Kidney tubule cell (primary cell): ENCODE measurements around the gene POLE4.
A peak's percentile ranks its signal among the peaks of the same experiment; 100 is the strongest.

Source experiments
- DNase-seq: peaks from one replicate; pipeline ENCODE4 v3.0.0-alpha.2; 2018; ENCODE audit warnings: low spot score

Gene POLE4

GRCh38 chr2:74958274-74959105, at the start of gene POLE4:
TSS of gene POLE4 (plus strand) at chr2:74958643. CDS start at chr2:74958680, 37 bp downstream.
- DNase-seq, result peak; percentile 88

- peak; percentile 8 for DNase-seq
Observed at GRCh38 chr2:74908748-74909444, 49.5 kb upstream of the POLE4 start.

- no peak for DNase-seq
Observed at GRCh38 chr2:74910245-74910644, 48.2 kb upstream of the POLE4 start.

GRCh38 chr2:74911061-74911460, 47.4 kb upstream of the POLE4 start:
- no peak for DNase-seq

GRCh38 chr2:74915743-74916142, 42.7 kb upstream of the POLE4 start:
- DNase-seq, result peak; percentile 58

GRCh38 chr2:74916394-74916793, 42.0 kb upstream of the POLE4 start:
- no peak for DNase-seq

GRCh38 chr2:74917702-74918619, 40.5 kb upstream of the POLE4 start:
- peak; percentile 86 for DNase-seq

GRCh38 chr2:74919827-74920226, 38.6 kb upstream of the POLE4 start:
- DNase-seq, result peak; percentile 60

- no peak for DNase-seq
Observed at GRCh38 chr2:74921236-74921736, 37.2 kb upstream of the POLE4 start.

GRCh38 chr2:74922592-74923227, 35.7 kb upstream of the POLE4 start:
- no peak for DNase-seq

GRCh38 chr2:74924463-74925265, 33.8 kb upstream of the POLE4 start:
- DNase-seq, result no peak

GRCh38 chr2:74925361-74925786, 33.1 kb upstream of the POLE4 start:
- DNase-seq, result no peak

GRCh38 chr2:74927621-74928020, 30.8 kb upstream of the POLE4 start:
- no peak for DNase-seq

- DNase-seq, result no peak
Observed at GRCh38 chr2:74930811-74931486, 27.5 kb upstream of the POLE4 start.

- DNase-seq, result no peak
Observed at GRCh38 chr2:74931940-74932339, 26.5 kb upstream of the POLE4 start.

- peak; percentile 85 for DNase-seq
Observed at GRCh38 chr2:74935975-74936391, 22.5 kb upstream of the POLE4 start.

- DNase-seq, result no peak
Observed at GRCh38 chr2:74937221-74937880, 21.1 kb upstream of the POLE4 start.

- no peak for DNase-seq
Observed at GRCh38 chr2:74938264-74938663, 20.2 kb upstream of the POLE4 start.
